PFSK-1 (cell line): ENCODE data around the gene CATSPER1.

ENCODE experiments used
- FOXP2 ChIP-seq: optimal IDR thresholded peaks from 2 replicates; pipeline ENCODE3; 2011; ENCODE audit warnings: borderline replicate concordance, control low read depth, inconsistent platforms; ENCODE audit not compliant: insufficient read depth; ENCODE audit errors: extremely low read length, extremely low read depth
- POLR2AphosphoS5 ChIP-seq: IDR thresholded peaks from 2 replicates; pipeline ENCODE4 v1.6.1; 2012; ENCODE audit warnings: low read depth, mild to moderate bottlenecking, control low read depth, low read length, moderate library complexity
- REST ChIP-seq, 2 experiments: IDR thresholded peaks; 2 replicates each; pipeline versions ENCODE4 v1.6.1 to v1.8.0; 2011 to 2012; ENCODE audit warnings: low read depth in 2 of 2, low read length in 2 of 2, control low read depth in 1 of 2, inconsistent platforms in 1 of 2, mild to moderate bottlenecking in 1 of 2, moderate library complexity in 1 of 2; ENCODE audit not compliant: insufficient read depth in 1 of 2
- SIN3A ChIP-seq: IDR thresholded peaks from 2 replicates; pipeline ENCODE4 v1.6.1; 2012; ENCODE audit warnings: mild to moderate bottlenecking, low read length, moderate library complexity, borderline replicate concordance; ENCODE audit not compliant: insufficient read depth
- TAF1 ChIP-seq: IDR thresholded peaks from 2 replicates; pipeline ENCODE4 v1.6.1; 2012; ENCODE audit warnings: low read length, control low read depth, borderline replicate concordance; ENCODE audit not compliant: insufficient read depth

CATSPER1 gene

DNA sequence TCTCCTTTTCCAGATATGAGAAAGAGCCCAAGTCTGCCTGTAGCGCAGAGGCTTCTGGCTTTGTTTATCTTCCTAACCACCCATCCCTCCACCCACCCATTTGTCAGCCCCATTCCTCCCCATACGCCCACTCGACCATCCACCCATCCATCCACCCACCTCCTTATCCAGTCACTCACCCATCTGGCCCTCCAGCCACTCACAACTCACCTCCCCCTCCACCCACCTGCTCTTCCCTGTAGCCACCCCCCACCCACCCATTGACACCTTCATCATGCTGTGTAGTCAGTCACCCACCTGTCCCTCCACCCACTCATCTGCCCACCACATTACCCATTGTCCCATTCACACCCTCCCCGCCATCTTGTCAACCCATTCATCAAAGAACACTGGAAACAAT lies 9.0 kb downstream of the CATSPER1 start:
- TF ChIP-seq TAF1, result no peak
- TF ChIP-seq SIN3A, result no peak
- no peak for TF ChIP-seq REST (IDR thresholded peaks at IDR 0.05; ENCODE audit: insufficient read depth in 1 of 2, low read depth in 2 of 2, low read length in 2 of 2)
- no peak for TF ChIP-seq POLR2AphosphoS5
- TF ChIP-seq FOXP2, result no peak

- no peak for TF ChIP-seq REST (IDR thresholded peaks at IDR 0.05; ENCODE audit: insufficient read depth in 1 of 2, low read depth in 2 of 2, low read length in 2 of 2)
- no peak for TF ChIP-seq POLR2AphosphoS5
- TF ChIP-seq FOXP2, result no peak
- TF ChIP-seq TAF1, result no peak
- no peak for TF ChIP-seq SIN3A
Observed at GRCh38 chr11:66016793-66017177, 9.5 kb downstream of the CATSPER1 start.

DNA sequence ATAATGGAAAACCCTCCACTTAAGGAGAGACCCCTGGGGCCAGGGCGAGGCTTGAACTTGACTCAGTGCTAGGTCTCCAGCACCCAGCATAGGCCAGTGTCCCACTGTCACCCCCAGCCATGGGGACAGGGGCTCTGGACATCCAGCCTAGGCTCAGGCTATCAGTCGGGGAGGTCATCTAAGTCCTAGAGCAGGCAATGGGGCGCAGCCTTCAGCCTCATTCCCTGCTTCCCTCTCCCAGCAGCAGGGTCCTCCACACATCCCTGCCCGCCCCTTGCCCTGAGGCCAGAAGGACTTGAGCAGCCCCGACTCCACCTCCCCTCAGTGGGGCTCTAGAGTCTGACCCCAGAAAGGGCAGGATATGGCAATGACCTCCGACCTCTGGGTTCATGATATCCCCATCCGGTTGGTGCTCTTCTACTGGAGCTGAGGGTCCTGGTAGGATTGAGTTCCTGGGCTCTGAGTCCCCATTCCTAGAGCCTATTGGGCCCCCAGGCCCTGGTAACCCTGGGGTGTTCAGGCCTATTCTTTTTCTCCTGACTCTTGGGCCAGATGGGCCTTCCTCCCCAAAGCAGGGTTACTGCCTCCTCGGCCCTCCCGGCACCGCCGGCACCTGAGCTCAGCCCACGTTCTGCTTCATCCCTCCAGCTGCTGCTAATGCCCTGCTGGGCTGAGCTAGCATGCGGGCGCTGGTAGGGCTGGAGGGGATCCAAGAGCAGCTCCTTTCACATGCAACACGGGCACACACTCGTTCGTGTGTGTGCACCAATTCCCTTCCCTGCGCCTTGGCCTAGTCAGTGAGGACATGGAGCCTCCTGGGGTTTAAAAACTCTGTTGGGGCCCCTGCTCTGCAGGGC lies 10.1 kb downstream of the CATSPER1 start:
- TF ChIP-seq SIN3A (no peak), POLR2AphosphoS5 (no peak), REST (IDR thresholded peaks at IDR 0.05; ENCODE audit: insufficient read depth in 1 of 2, low read depth in 2 of 2, low read length in 2 of 2) (no peak), FOXP2 (no peak), TAF1 (no peak)

- TF ChIP-seq FOXP2, result no peak
- no peak for TF ChIP-seq SIN3A
- no peak for TF ChIP-seq TAF1
- TF ChIP-seq POLR2AphosphoS5, result no peak
- TF ChIP-seq REST (IDR thresholded peaks at IDR 0.05; ENCODE audit: insufficient read depth in 1 of 2, low read depth in 2 of 2, low read length in 2 of 2), result no peak
Observed at GRCh38 chr11:66015454-66015881, 10.8 kb downstream of the CATSPER1 start.
